Nephron (organoid): Measurements from ENCODE around the gene NAA60.

ENCODE experiments used
- H3K27ac Mint-ChIP-seq, 3 experiments: 2 replicates each; pipeline ENCODE4 v1.8.0; 2020; ENCODE audit warnings: mixed read lengths in 3 of 3, mild to moderate bottlenecking in 2 of 3, moderate library complexity in 1 of 3
- H3K27me3 Mint-ChIP-seq: 2 replicates; pipeline ENCODE4 v1.8.0; 2021; ENCODE audit warnings: low read depth, mild to moderate bottlenecking, moderate library complexity, mixed read lengths
- H3K36me3 Mint-ChIP-seq: 2 replicates; pipeline ENCODE4 v1.8.0; 2020; ENCODE audit warnings: low read depth, mixed read lengths
- H3K4me1 Mint-ChIP-seq: 2 replicates; pipeline ENCODE4 v1.8.0; 2020; ENCODE audit warnings: mixed read lengths
- H3K4me3 Mint-ChIP-seq, 3 experiments: 2 replicates each; pipeline ENCODE4 v1.8.0; 2020; ENCODE audit warnings: mild to moderate bottlenecking in 3 of 3, mixed read lengths in 3 of 3, moderate library complexity in 2 of 3
- H3K9me3 Mint-ChIP-seq: 2 replicates; pipeline ENCODE4 v1.8.0; 2020; ENCODE audit warnings: mixed read lengths
- CTCF ChIP-seq, 3 experiments: fragments of 200-600 bp; sonication (generic); IDR thresholded peaks; one replicate each; pipeline ENCODE4 v1.5.0; 2021; ENCODE audit warnings: antibody characterized with exemption in 3 of 3; ENCODE audit not compliant: unreplicated experiment in 3 of 3

NAA60 gene

GRCh38 chr16:3484318-3485096 is 41.0 kb downstream of the NAA60 start:
- TF ChIP-seq CTCF (IDR thresholded peaks at IDR 0.05; ENCODE audit: unreplicated experiment in 3 of 3) = no peak
- peaks cover 44% of the 10 kb centered on the region for H3K36me3 Mint-ChIP-seq
- H3K27me3 Mint-ChIP-seq = no peaks in the 10 kb centered on the region
- peaks cover 5% of the 10 kb centered on the region for H3K4me1 Mint-ChIP-seq
- H3K27ac Mint-ChIP-seq = no peak overlapping the region
- no peaks in the 10 kb centered on the region for H3K9me3 Mint-ChIP-seq
- H3K4me3 Mint-ChIP-seq = no peak overlapping the region

- no peak overlapping the region for H3K4me3 Mint-ChIP-seq
- H3K27ac Mint-ChIP-seq = no peak overlapping the region
- H3K4me1 Mint-ChIP-seq = peaks cover 5% of the 10 kb centered on the region
- H3K36me3 Mint-ChIP-seq = peaks cover 38% of the 10 kb centered on the region
- TF ChIP-seq CTCF (IDR thresholded peaks at IDR 0.05; ENCODE audit: unreplicated experiment in 3 of 3) = no peak
- no peaks in the 10 kb centered on the region for H3K27me3 Mint-ChIP-seq
- H3K9me3 Mint-ChIP-seq = no peaks in the 10 kb centered on the region
These were observed 41.7 kb downstream of the NAA60 start for GRCh38 chr16:3485097-3485745.

- Mint-ChIP-seq H3K27me3 (no peaks in the 10 kb centered on the region), H3K9me3 (no peaks in the 10 kb centered on the region)
- TF ChIP-seq CTCF (IDR thresholded peaks at IDR 0.05; ENCODE audit: unreplicated experiment in 3 of 3) = no peak
These were observed 42.5 kb downstream of the NAA60 start for GRCh38 chr16:3485821-3486505.

GRCh38 chr16:3486506-3487215 is 43.2 kb downstream of the NAA60 start:
- no peaks in the 10 kb centered on the region for H3K27me3 Mint-ChIP-seq
- H3K4me1 Mint-ChIP-seq = peaks cover 15% of the 10 kb centered on the region
- H3K9me3 Mint-ChIP-seq = no peaks in the 10 kb centered on the region
- TF ChIP-seq CTCF (IDR thresholded peaks at IDR 0.05; ENCODE audit: unreplicated experiment in 3 of 3) = no peak
- H3K36me3 Mint-ChIP-seq = peaks cover 29% of the 10 kb centered on the region
- no peak overlapping the region for H3K27ac Mint-ChIP-seq
- H3K4me3 Mint-ChIP-seq = no peak overlapping the region

More at GRCh38 chr16:3485821-3486505, 42.5 kb downstream of the NAA60 start:
- Mint-ChIP-seq H3K4me3 (no peak overlapping the region), H3K27ac (no peak overlapping the region), H3K36me3 (peaks cover 36% of the 10 kb centered on the region), H3K4me1 (peaks cover 8% of the 10 kb centered on the region)

- Mint-ChIP-seq H3K4me3 (no peak overlapping the region), H3K9me3 (no peaks in the 10 kb centered on the region), H3K27me3 (no peaks in the 10 kb centered on the region), H3K36me3 (peaks cover 20% of the 10 kb centered on the region), H3K27ac (no peak overlapping the region), H3K4me1 (peaks cover 15% of the 10 kb centered on the region)
- no peak for TF ChIP-seq CTCF (IDR thresholded peaks at IDR 0.05; ENCODE audit: unreplicated experiment in 3 of 3)
These were observed 44.3 kb downstream of the NAA60 start for GRCh38 chr16:3487521-3488410.
